BJ (cell line): ENCODE measurements around the gene IDI2. TPM values are rescaled to one million over a fixed set of nuclear protein-coding genes. Genes with fewer than 3 reads are reported as not detected.

Experiments used
- CTCF ChIA-PET: fragments of 350-600 bp; formaldehyde crosslinking; extraction: SDS; loops from one replicate; lab custom pipeline; 2021; ENCODE audit warnings: antibody characterized with exemption, inconsistent platforms; lab: Yijun Ruan, JAX
- POLR2A ChIA-PET: fragments of 300-600 bp; sonication (Branson Sonifier 250); formaldehyde crosslinking; extraction: SDS; loops from one replicate; lab custom pipeline; 2021; ENCODE audit warnings: antibody characterized with exemption; lab: Charles Lee
- DNase-seq: peaks from one replicate; pipeline ENCODE4 v3.0.0-alpha.2; 2011; ENCODE audit warnings: low read depth
- H3K27me3 ChIP-seq: 2 replicates; pipeline ENCODE4 v1.6.0; 2011; ENCODE audit warnings: low read length; ENCODE audit not compliant: control insufficient read depth, insufficient read depth
- H3K36me3 ChIP-seq: 2 replicates; pipeline ENCODE4 v1.5.1; 2011; ENCODE audit warnings: low read length; ENCODE audit not compliant: control insufficient read depth, insufficient read depth
- H3K4me3 ChIP-seq: 2 replicates; pipeline ENCODE4 v1.5.1; 2011; ENCODE audit warnings: low read depth, mild to moderate bottlenecking, control low read depth, low read length
- CTCF ChIP-seq: IDR thresholded peaks from 2 replicates; pipeline ENCODE4 v1.5.1; 2011; ENCODE audit warnings: low read depth, mild to moderate bottlenecking, control low read depth, inconsistent platforms, low read length, moderate library complexity; ENCODE audit not compliant: insufficient read depth
- polyA plus RNA-seq: library from polyadenylated mRNA; depleted of rRNA; stranded (reverse); fragments of >200 nt; gene quantifications from 2 replicates; pipeline ENCODE4 v1.2.3, GENCODE V29; 2011

The IDI2 gene
- polyA plus RNA-seq, 1 experiment = not detected

DNA sequence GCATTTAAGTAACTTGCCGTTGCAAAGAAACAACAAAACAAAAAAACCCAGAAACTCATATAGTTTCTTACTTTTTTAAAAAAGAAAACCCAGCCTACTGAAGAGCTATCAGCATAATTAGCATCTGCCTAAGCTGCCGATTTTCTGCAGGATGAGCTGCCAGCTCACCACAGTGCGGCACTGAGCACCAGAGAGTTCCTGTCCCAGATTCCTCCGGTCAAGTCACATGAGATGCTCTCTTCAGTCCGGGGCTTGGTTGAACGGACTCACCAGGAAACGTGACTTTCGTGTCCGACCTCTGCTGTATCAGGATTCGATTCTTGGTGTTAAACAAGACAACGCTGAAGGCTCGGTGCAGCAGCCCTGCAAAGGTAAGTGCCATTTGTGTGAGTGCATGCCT is 3.2 kb downstream of the IDI2 start:
- TF ChIP-seq CTCF = no peak
- ChIA-PET POLR2A (no interaction called here), CTCF (no interaction called here)
- Histone ChIP-seq H3K36me3 (peaks cover 5% of the 10 kb centered on the region), H3K27me3 (no peaks in the 10 kb centered on the region), H3K4me3 (no peak overlapping the region)
- DNase-seq = no peak

DNA sequence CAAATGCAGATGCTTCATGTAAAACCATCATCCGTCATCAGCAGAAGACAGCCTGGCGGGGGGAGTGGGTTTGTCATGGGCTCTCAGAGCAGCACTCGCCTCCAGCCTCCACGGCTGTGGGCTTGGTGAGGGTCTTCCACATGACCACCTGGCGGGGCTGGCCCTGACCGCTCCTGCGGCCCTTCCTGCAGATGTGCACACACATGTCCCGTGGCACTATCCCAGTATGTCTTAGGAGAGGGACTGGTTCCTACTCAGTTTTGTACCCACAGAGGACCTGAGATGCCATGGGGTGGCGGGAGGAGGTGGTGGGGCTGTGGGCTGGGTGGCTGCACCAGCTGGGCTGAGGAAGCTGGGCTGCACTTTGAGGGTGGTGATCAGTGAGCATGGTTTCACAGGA is 4.7 kb downstream of the IDI2 start:
- no peak for DNase-seq
- no peak overlapping the region for H3K4me3 ChIP-seq
- POLR2A ChIA-PET = no interaction called here
- TF ChIP-seq CTCF = no peak
- CTCF ChIA-PET = no interaction called here
- H3K27me3 ChIP-seq = no peaks in the 10 kb centered on the region
- H3K36me3 ChIP-seq = peaks cover 11% of the 10 kb centered on the region

- TF ChIP-seq CTCF = no peak
- ChIA-PET CTCF (no interaction called here), POLR2A (no interaction called here)
- DNase-seq = no peak
- peaks cover 15% of the 10 kb centered on the region for H3K36me3 ChIP-seq
- H3K27me3 ChIP-seq = no peaks in the 10 kb centered on the region
- H3K4me3 ChIP-seq = no peak overlapping the region
Observed at GRCh38 chr10:1020460-1020859, 5.2 kb downstream of the IDI2 start.

DNA sequence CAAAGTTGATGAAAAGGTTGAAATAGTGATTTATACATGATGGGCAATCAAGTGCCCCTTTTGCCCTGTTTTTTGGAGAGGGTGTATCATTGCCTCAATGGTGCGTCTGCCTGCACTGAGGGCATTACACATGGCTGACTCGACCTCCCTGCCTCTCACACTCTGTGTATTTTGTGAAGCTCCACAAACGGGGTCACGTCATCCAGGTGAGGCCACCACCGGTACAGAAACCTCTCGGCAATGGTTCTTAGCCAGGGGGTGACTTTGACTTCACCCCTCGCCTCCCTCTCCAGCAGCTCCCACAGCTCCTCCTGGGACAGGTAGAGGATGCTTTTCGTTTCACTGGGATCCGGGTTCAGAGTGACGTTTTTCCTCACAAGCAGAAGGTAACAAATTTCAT is 6.3 kb downstream of the IDI2 start:
- ChIA-PET CTCF (no interaction called here), POLR2A (no interaction called here)
- TF ChIP-seq CTCF = no peak
- no peaks in the 10 kb centered on the region for H3K27me3 ChIP-seq
- DNase-seq = no peak
- H3K4me3 ChIP-seq = no peak overlapping the region
- peaks cover 21% of the 10 kb centered on the region for H3K36me3 ChIP-seq

GRCh38 chr10:1015688-1016087 is 10.0 kb downstream of the IDI2 start:
- DNase-seq = no peak
- Histone ChIP-seq H3K36me3 (peaks cover 36% of the 10 kb centered on the region), H3K27me3 (no peaks in the 10 kb centered on the region), H3K4me3 (no peak overlapping the region)
- ChIA-PET POLR2A (no interaction called here), CTCF (no interaction called here)
- no peak for TF ChIP-seq CTCF
